Measurements from ENCODE around the gene HPD.
"Not testable (repeated sequence)": the region's sequence is repeated elsewhere in the genome, so short reads cannot be mapped to it uniquely, and the experiment has no call there.

The HPD gene

DNA sequence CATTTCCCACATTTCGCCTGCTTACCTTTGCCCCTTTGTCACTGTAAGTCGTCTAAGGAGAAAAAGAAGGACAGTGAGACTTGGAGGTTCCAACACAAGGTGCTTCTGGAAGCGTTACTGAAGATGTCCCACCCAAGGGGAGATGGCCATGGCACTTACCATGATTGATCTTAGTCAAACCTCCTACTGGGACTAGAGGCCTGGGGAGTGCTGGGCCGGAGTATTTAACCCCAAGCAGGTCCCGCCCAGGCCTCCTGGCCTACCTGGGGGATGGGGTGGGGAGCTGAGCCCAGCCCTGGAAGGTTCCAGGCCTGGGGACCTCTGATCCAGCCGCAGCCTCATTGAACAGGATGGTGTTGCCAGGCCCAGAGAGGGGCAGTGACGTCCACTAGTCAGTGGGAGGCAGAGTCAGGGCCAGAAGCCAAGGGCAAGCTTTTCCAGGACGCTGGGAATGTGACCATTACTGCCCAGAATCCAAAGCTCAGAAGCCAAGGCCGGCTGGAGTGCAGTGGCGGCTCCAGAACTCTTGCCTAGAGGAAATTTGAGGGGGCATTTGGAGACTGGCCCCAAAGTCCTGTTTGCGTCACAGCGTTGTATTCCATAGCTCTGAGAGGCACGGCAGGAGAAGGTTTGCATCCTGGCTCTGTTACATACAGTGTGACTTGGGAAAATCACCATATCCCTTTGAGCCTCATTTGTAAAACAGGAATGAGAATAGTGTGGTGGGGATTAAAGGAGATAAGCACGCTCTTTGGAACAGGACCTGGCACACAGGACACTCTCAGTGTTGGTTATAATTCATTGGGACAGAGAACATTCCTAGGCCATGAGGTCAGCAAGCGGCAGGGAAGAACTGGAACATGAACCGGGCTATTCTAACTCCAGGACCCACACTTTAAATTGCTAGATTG is at the start of gene HPD:
TSS of gene HPD (minus strand) at position 198 of the 911 bp plus-strand sequence. CDS start at position 162, 36 bp downstream.
- no peak for DNase-seq (ENCODE audit: low read depth in 2 of 2)

- DNase-seq (ENCODE audit: low read depth in 2 of 2): no peak
These were observed 47.1 kb upstream of the HPD start for GRCh38 chr12:121905746-121906145.

- no peak for DNase-seq (ENCODE audit: low read depth in 2 of 2)
These were observed 44.5 kb upstream of the HPD start for GRCh38 chr12:121903202-121903601.

- DNase-seq (ENCODE audit: low read depth in 2 of 2): no peak
These were observed 40.9 kb upstream of the HPD start for GRCh38 chr12:121899590-121899989.

DNA sequence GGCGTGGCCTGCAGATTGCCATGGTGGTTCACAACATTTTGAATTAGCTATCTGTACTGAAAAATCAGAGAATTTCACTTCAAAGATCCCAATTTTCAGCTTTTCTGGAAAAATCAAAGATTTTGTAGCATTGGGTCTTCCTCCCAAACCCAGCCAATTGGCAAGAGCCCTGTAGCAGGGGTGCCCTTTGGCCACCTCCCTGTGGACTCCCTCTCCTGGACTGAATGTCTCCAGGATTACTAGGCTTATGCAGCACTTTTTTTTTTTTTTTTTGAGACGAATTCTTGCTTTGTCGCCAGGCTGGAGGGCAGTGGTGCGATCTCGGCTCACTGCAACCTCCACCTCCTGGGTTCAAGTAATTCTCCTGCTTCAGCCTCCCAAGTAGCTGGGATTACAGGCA is 39.6 kb upstream of the HPD start:
- no peak for DNase-seq (ENCODE audit: low read depth in 2 of 2)

- no peak for DNase-seq (ENCODE audit: low read depth in 2 of 2)
These were observed 36.0 kb upstream of the HPD start for GRCh38 chr12:121894633-121895032.

DNA sequence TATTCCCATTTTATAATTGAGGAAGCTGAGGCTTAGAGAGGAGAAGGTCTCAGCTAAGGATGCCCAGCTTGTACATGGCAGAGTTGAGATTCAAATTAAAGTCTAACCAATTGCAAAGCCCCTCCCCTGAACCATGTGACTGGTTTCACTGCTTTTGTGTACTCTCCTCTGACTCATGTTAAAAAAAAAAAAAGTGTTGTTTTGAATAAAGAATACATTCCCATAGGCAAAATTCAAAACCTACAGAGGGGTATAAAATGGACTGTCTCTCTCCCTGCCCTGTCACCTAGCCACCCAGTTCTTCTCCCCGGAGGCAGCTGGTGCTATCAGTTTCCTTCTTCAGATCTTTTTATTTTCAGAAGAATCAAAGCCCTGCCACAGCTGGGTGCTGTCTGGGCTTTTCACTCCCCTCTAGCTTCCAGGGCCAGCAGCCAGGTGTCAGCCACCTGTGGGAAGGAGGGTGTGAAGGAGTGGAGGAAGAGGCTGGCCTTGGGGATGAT is 35.4 kb upstream of the HPD start:
- DNase-seq (ENCODE audit: low read depth in 2 of 2): no peak

GRCh38 chr12:121892673-121893561 is 34.3 kb upstream of the HPD start:
- no peak for DNase-seq (ENCODE audit: low read depth in 2 of 2)

GRCh38 chr12:121889661-121890060 is 31.0 kb upstream of the HPD start:
- not testable (repeated sequence) for DNase-seq (ENCODE audit: low read depth in 2 of 2)

DNA sequence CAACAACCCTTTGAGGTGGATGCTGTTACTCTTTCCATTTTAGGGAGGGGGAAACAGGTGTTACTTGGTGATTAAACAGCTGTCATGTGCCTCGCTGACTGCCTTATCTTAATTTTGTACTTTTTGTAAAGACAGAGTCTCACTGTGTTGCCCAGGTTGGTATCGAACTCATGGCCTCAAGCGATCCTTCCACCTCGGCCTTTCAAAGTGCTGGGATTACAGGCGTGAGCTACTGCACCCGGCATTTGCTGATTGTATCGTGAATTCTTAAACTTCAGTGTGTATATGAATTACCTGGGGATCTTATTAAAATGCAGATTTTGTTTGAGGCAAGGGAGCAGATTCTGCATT is 30.6 kb upstream of the HPD start:
- no peak for DNase-seq (ENCODE audit: low read depth in 2 of 2)

DNA sequence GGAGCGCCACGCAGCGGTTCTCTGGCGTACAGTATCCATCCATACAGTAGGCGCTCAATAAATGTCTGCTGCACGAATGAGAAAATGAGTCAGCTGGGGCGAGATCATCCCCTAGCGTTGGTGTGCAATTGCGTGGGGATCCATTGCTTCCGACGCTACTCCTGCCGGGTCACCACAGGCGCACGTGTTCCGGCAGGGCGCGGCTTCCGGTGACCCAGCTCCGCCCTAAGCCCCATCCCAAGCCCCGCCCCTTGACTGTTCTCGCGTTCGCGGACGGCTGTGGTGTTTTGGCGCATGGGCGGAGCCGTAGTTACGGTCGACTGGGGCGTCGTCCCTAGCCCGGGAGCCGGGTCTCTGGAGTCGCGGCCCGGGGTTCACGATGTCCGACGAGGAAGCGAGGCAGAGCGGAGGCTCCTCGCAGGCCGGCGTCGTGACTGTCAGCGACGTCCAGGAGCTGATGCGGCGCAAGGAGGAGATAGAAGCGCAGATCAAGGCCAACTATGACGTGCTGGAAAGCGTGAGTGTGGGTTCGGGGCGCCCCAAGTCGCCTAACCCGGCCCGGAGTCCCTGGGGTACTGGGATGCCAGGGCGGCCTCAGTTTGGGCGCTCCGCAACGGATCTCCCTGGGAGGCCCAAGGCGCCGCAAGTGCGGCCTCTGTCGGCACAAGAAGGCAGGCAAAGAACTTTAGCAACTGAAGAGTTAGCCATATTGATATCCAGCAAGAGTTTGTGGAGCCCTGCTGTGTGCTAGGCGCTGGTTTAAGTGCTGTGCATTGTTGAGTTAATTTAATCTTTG is 30.0 kb upstream of the HPD start, which contains the start of gene PSMD9:
TSS of gene PSMD9 (plus strand) at position 313 of the 796 bp plus-strand sequence. CDS start at position 380, 67 bp downstream.
- DNase-seq (ENCODE audit: low read depth in 2 of 2): peak; percentile 95

GRCh38 chr12:121888083-121888477 is 29.4 kb upstream of the HPD start:
- no peak for DNase-seq (ENCODE audit: low read depth in 2 of 2)

GRCh38 chr12:121885129-121885528 is 26.5 kb upstream of the HPD start:
- not testable (repeated sequence) for DNase-seq (ENCODE audit: low read depth in 2 of 2)

- no peak for DNase-seq (ENCODE audit: low read depth in 2 of 2)
These were observed 24.6 kb upstream of the HPD start for GRCh38 chr12:121883315-121883660.

DNA sequence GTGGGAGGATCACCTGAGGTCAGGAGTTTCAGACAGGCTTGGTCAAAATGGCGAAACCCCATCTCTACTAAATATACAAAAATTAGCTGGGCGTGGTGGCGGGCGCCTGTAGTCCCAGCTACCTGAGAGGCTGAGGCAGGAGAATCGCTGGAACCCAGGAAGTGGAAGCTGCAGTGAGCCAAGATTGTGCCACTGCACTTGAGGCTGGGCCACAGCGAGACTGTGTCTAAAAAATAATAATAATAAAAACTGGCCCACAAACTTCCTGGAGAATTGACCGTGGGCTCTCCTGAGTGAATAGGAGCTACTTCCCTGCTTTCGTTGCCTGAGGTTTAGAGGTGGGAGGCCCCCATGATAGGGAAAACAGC is 17.4 kb upstream of the HPD start:
- DNase-seq (ENCODE audit: low read depth in 2 of 2): not testable (repeated sequence)

DNA sequence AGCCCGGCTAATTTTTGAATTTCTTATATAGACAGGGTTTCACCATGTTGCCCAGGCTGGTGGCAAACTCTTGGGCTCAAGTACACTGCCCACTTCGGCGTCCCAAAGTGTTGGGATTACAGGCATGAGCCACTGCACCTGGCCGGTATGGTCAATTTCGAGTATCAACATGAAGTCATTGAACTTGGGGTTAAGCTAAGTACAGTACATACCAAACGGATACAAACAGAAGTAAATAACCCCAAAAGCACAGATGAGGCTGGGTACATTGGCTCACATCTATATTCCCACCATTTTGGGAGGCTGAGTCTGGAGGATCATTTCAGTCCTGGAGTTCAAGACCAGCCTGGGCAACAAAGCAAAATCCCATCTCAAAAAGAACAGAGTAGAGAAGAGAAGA is 16.9 kb upstream of the HPD start:
- DNase-seq (ENCODE audit: low read depth in 2 of 2): no peak

DNA sequence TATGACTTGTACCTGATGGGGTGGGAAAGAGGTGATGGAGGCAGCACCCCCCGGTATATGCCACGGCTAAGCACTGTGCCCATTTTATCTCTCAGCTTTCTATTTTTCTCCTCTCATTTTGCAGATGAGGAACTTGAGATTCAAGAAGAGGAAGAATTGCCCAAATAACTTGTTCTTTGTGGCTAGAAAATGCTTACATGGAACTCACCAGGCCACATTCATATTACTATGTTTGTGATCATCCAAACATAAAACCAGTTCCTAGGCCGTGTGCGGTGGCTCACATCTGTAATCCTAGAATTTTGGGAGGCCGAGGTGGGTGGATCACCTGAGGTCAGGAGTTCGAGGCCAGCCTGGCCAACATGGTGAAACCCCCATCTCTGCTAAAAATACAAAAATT is 15.4 kb upstream of the HPD start:
- no peak for DNase-seq (ENCODE audit: low read depth in 2 of 2)

DNA sequence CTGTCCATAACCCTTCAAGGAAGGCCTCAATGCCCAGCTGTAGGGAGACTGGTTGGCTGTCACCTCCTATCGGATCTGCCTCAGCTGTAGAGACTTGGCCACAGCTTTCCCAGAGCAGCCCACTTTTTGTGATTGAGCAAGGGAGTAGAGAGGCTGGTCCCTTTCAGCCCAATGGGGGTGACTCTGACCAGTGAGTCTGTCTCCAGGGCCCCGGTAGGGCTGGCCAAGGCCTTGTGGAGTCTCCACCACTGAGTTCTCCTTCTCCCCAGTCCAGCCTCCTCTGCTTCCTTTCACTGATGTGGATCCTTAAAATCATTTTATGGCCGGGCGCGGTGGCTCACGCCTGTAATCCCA is 14.5 kb upstream of the HPD start:
- no peak for DNase-seq (ENCODE audit: low read depth in 2 of 2)

DNA sequence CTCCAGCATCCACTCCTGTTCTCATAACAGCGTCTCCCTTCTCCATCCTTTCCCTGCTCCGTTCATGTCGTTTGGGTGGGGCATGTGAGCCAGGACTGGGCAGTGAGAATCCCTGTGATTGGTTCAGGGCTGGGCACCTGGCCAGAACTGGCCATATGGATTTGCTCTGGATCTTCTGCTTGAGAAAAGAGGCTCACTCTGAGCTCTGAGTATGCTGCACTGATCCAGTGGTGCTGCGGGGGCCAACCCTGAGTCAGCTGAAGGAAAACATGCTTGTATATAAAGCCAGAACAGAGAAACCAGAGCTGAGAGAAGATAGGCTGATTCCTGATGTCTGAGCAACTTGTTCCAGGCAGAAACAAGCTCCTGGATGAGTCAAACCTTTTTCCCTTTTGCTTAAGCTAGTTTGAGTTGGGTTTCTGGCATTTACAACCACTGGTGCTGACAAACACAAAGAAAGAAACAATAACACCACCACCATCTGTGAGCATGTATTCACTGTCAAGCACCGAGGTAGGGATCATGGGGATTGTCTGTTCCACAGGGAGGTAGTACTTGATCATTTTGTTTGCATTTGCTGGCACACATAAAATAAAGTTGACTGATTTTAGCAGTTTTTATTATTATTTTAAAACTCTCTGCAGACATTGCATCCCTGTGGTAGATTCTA is 14.0 kb upstream of the HPD start:
- DNase-seq (ENCODE audit: low read depth in 2 of 2): no peak

- no peak for DNase-seq (ENCODE audit: low read depth in 2 of 2)
These were observed 12.8 kb upstream of the HPD start for GRCh38 chr12:121871467-121871866.

GRCh38 chr12:121869229-121869628 is 10.6 kb upstream of the HPD start:
- DNase-seq (ENCODE audit: low read depth in 2 of 2): not testable (repeated sequence)

Data from stimulated activated CD8-positive, alpha-beta memory T cell treated with anti-CD3 and anti-CD28 coated beads, Interleukin-15, amount 100 ng/mL, for 4 hours (primary cell).